Mesenchymal stem cell (in vitro differentiated cells and primary cell): Measurements from ENCODE around the gene SULT1A1.
A peak's percentile ranks its signal among the peaks of the same experiment; 100 is the strongest.
"Not testable (repeated sequence)": the region's sequence is repeated elsewhere in the genome, so short reads cannot be mapped to it uniquely, and the experiment has no call there.

Source experiments
- DNase-seq: peaks from one replicate; pipeline ENCODE4 v3.0.0-alpha.2; 2013
- H2AFZ ChIP-seq: one replicate; pipeline ENCODE4 v1.6.1; 2013; ENCODE audit warnings: low read depth, mild to moderate bottlenecking, control low read depth, inconsistent platforms, low read length, moderate library complexity
- H2AK5ac ChIP-seq: 2 replicates; pipeline ENCODE4 v1.6.1; 2013; ENCODE audit warnings: low read length, moderate library complexity, mild to moderate bottlenecking, inconsistent platforms; ENCODE audit not compliant: severe bottlenecking
- H2BK120ac ChIP-seq: one replicate; pipeline ENCODE4 v1.6.1; 2013; ENCODE audit warnings: low read depth, mild to moderate bottlenecking, inconsistent platforms, low read length, moderate library complexity
- H2BK12ac ChIP-seq, 2 experiments: one replicate each; pipeline ENCODE4 v1.6.1; 2013; ENCODE audit warnings: inconsistent platforms in 2 of 2, low read length in 2 of 2, mild to moderate bottlenecking in 2 of 2, moderate library complexity in 2 of 2, control low read depth in 1 of 2
- H2BK15ac ChIP-seq: one replicate; pipeline ENCODE4 v1.6.1; 2013; ENCODE audit warnings: mild to moderate bottlenecking, low read depth, inconsistent platforms; ENCODE audit not compliant: poor library complexity, severe bottlenecking
- H2BK5ac ChIP-seq: 2 replicates; pipeline ENCODE4 v1.6.1; 2013; ENCODE audit warnings: low read depth, mild to moderate bottlenecking, low read length, control low read depth, inconsistent platforms; ENCODE audit not compliant: poor library complexity, severe bottlenecking
- H3K14ac ChIP-seq, 2 experiments: one replicate each; pipeline ENCODE4 v1.6.1; 2013; ENCODE audit warnings: inconsistent platforms in 2 of 2, low read length in 2 of 2, control low read depth in 1 of 2, mild to moderate bottlenecking in 1 of 2, moderate library complexity in 1 of 2
- H3K18ac ChIP-seq, 2 experiments: one replicate each; pipeline ENCODE4 v1.6.1; 2013; ENCODE audit warnings: inconsistent platforms in 2 of 2, low read length in 2 of 2, control low read depth in 1 of 2, low read depth in 1 of 2, mild to moderate bottlenecking in 1 of 2
- H3K23ac ChIP-seq, 2 experiments: one replicate each; pipeline ENCODE4 v1.6.1; 2013; ENCODE audit warnings: inconsistent platforms in 2 of 2, low read length in 2 of 2, mild to moderate bottlenecking in 2 of 2, moderate library complexity in 2 of 2, control low read depth in 1 of 2
- H3K27ac ChIP-seq: 2 replicates; pipeline ENCODE4 v1.5.1; 2013; ENCODE audit warnings: mild to moderate bottlenecking, moderate library complexity, low read length, control low read depth, inconsistent platforms; ENCODE audit not compliant: poor library complexity, severe bottlenecking
- H3K27me3 ChIP-seq, 2 experiments: 2 replicates each; pipeline versions ENCODE4 v1.6.1 to v1.7.0; 2013; ENCODE audit warnings: low read length in 2 of 2, mild to moderate bottlenecking in 2 of 2, moderate library complexity in 2 of 2, control low read depth in 1 of 2, inconsistent platforms in 1 of 2; ENCODE audit not compliant: control insufficient read depth in 1 of 2, insufficient read depth in 1 of 2
- H3K36me3 ChIP-seq, 2 experiments: 2 replicates each; pipeline versions ENCODE4 v1.6.1 to v1.7.0; 2013; ENCODE audit warnings: low read length in 2 of 2, control low read depth in 1 of 2, inconsistent platforms in 1 of 2, low read depth in 1 of 2, mild to moderate bottlenecking in 1 of 2; ENCODE audit not compliant: insufficient read depth in 2 of 2, control insufficient read depth in 1 of 2
- H3K4ac ChIP-seq, 2 experiments: one replicate each; pipeline ENCODE4 v1.6.1; 2013; ENCODE audit warnings: inconsistent platforms in 2 of 2, low read length in 2 of 2, mild to moderate bottlenecking in 2 of 2, moderate library complexity in 2 of 2, control low read depth in 1 of 2, low read depth in 1 of 2
- H3K4me1 ChIP-seq: 2 replicates; pipeline ENCODE4 v1.6.1; 2013; ENCODE audit warnings: low read depth, low read length, control low read depth; ENCODE audit not compliant: control insufficient read depth, insufficient read depth
- H3K4me2 ChIP-seq: 2 replicates; pipeline ENCODE4 v1.6.1; 2013; ENCODE audit warnings: low read length, mild to moderate bottlenecking, inconsistent platforms; ENCODE audit not compliant: poor library complexity, severe bottlenecking
- H3K4me3 ChIP-seq, 2 experiments: 2 replicates each; pipeline versions ENCODE4 v1.5.1 to v1.7.0; 2013; ENCODE audit warnings: low read length in 2 of 2, mild to moderate bottlenecking in 2 of 2, control low read depth in 1 of 2, low read depth in 1 of 2; ENCODE audit not compliant: insufficient read depth in 1 of 2
- H3K79me1 ChIP-seq: replicated peaks from 2 replicates; pipeline ENCODE4 v1.6.1; 2013; ENCODE audit warnings: mild to moderate bottlenecking, control low read depth, low read length, inconsistent platforms; ENCODE audit not compliant: poor library complexity, severe bottlenecking
- H3K9ac ChIP-seq: 2 replicates; pipeline ENCODE4 v1.7.0; 2013; ENCODE audit warnings: mild to moderate bottlenecking, low read length, moderate library complexity
- H3K9me3 ChIP-seq: 2 replicates; pipeline ENCODE4 v1.7.0; 2013; ENCODE audit warnings: mild to moderate bottlenecking, low read length; ENCODE audit not compliant: control insufficient read depth
- H4K8ac ChIP-seq: one replicate; pipeline ENCODE4 v1.6.1; 2013; ENCODE audit warnings: inconsistent platforms, mild to moderate bottlenecking, low read length, moderate library complexity
- H4K91ac ChIP-seq: one replicate; pipeline ENCODE4 v1.6.1; 2013; ENCODE audit warnings: mild to moderate bottlenecking, low read length, inconsistent platforms
- WGBS: methylation state at CpG from one replicate; pipeline ENCODE4 v1.1.7; 2013; ENCODE audit warnings: mixed read lengths; 5-methylcytosine and 5-hydroxymethylcytosine counted together

Gene SULT1A1

GRCh38 chr16:28636093-28636823 is 26.4 kb upstream of the SULT1A1 start:
- H2BK12ac ChIP-seq, H2AK5ac ChIP-seq, H2BK15ac ChIP-seq, H3K9me3 ChIP-seq, H3K27me3 ChIP-seq, H3K14ac ChIP-seq, H3K79me1 ChIP-seq, H3K23ac ChIP-seq, H4K8ac ChIP-seq, H3K4me1 ChIP-seq, H4K91ac ChIP-seq, H3K36me3 ChIP-seq, H3K27ac ChIP-seq, H3K4me3 ChIP-seq, H3K4ac ChIP-seq, H3K9ac ChIP-seq, H2BK120ac ChIP-seq, H2BK5ac ChIP-seq, H3K4me2 ChIP-seq, H3K18ac ChIP-seq, H2AFZ ChIP-seq: not testable (repeated sequence)
- 56% methylated on average over 1 of the region's 5 CpGs for WGBS
- peak; percentile 39 for DNase-seq

- H3K4me2 ChIP-seq, H3K9ac ChIP-seq, H3K4me1 ChIP-seq, H3K23ac ChIP-seq, H2BK12ac ChIP-seq, H3K18ac ChIP-seq, H3K4me3 ChIP-seq, DNase-seq, H2BK5ac ChIP-seq, H3K14ac ChIP-seq, H4K8ac ChIP-seq, H3K27ac ChIP-seq, H3K36me3 ChIP-seq, H2BK120ac ChIP-seq, H3K4ac ChIP-seq, H4K91ac ChIP-seq, H3K9me3 ChIP-seq, H3K27me3 ChIP-seq, H2AK5ac ChIP-seq, H3K79me1 ChIP-seq, H2BK15ac ChIP-seq, H2AFZ ChIP-seq: not testable (repeated sequence)
- 64% methylated on average over 1 of the region's 5 CpGs for WGBS
These were observed 21.1 kb upstream of the SULT1A1 start for GRCh38 chr16:28630905-28631304.

GRCh38 chr16:28623172-28623711 is 13.4 kb upstream of the SULT1A1 start:
- H3K23ac ChIP-seq, result no peak overlapping the region
- no peak overlapping the region for H2BK5ac ChIP-seq
- no peak overlapping the region for H3K27ac ChIP-seq
- no peak overlapping the region for H2AFZ ChIP-seq
- no peak overlapping the region for H4K91ac ChIP-seq
- H3K36me3 ChIP-seq, result no peaks in the 10 kb centered on the region
- H3K9me3 ChIP-seq, result no peaks in the 10 kb centered on the region
- no peak for DNase-seq
- no peak overlapping the region for H2BK15ac ChIP-seq
- peak overlapping the region in 1 of 2 experiments; percentile 62 for H3K4me3 ChIP-seq
- H3K27me3 ChIP-seq, result peaks cover 0 to 14% of the 10 kb centered on the region in 2 experiments
- H3K4me2 ChIP-seq, result no peak overlapping the region
- H3K9ac ChIP-seq, result no peak overlapping the region
- H2AK5ac ChIP-seq, result no peak overlapping the region
- H3K4ac ChIP-seq, result no peak overlapping the region
- peaks cover 1% of the 10 kb centered on the region for H3K4me1 ChIP-seq
- no peak overlapping the region for H3K18ac ChIP-seq
- H3K79me1 ChIP-seq, result no peaks in the 10 kb centered on the region
- no peak overlapping the region for H2BK12ac ChIP-seq
- H3K14ac ChIP-seq, result no peak overlapping the region
- WGBS, result 95% methylated on average over 68 of the region's 68 CpGs
- H2BK120ac ChIP-seq, result no peak overlapping the region
- H4K8ac ChIP-seq, result no peak overlapping the region

- H3K36me3 ChIP-seq, DNase-seq, H3K27ac ChIP-seq, H2BK120ac ChIP-seq, H3K79me1 ChIP-seq, H3K4me2 ChIP-seq, H3K23ac ChIP-seq, H2BK12ac ChIP-seq, H3K9ac ChIP-seq, H3K4ac ChIP-seq, H3K18ac ChIP-seq, H2BK5ac ChIP-seq, H4K8ac ChIP-seq, H3K4me1 ChIP-seq, H4K91ac ChIP-seq, H3K9me3 ChIP-seq, H3K14ac ChIP-seq, H2BK15ac ChIP-seq, H2AFZ ChIP-seq, H2AK5ac ChIP-seq: not testable (repeated sequence)
- peak overlapping the region in 1 of 2 experiments; percentile 62 for H3K4me3 ChIP-seq
- 94% methylated on average over 23 of the region's 24 CpGs for WGBS
- peaks cover 0 to 14% of the 10 kb centered on the region in 2 experiments for H3K27me3 ChIP-seq
These were observed 12.8 kb upstream of the SULT1A1 start for GRCh38 chr16:28622532-28623171.
